Keratinocyte (primary cell): ENCODE measurements around the gene CCDC69. TPM values are rescaled to one million over a fixed set of nuclear protein-coding genes. Genes with fewer than 3 reads are reported as not detected.
"Not testable (repeated sequence)": the region's sequence is repeated elsewhere in the genome, so short reads cannot be mapped to it uniquely, and the experiment has no call there.

Experiments
- DNase-seq: peaks from one replicate; pipeline ENCODE4 v3.0.0-alpha.2; 2011; ENCODE audit warnings: low read depth, missing footprints, low spot score
- FAIRE-seq: peaks from 2 replicates; lab custom pipeline; 2011; peaks lifted over from hg19 to GRCh38; lab: Jason Lieb, UNC
- H2AFZ ChIP-seq: 2 replicates; pipeline ENCODE4 v1.6.0; 2012; ENCODE audit warnings: low read length, control low read depth, inconsistent platforms; ENCODE audit not compliant: control insufficient read depth
- H3K27ac ChIP-seq: 2 replicates; pipeline ENCODE4 v1.5.1; 2011; ENCODE audit warnings: low read length; ENCODE audit not compliant: control insufficient read depth, insufficient read depth
- H3K27me3 ChIP-seq: 3 replicates; pipeline ENCODE4 v1.6.0; 2011; ENCODE audit warnings: low read length; ENCODE audit not compliant: control insufficient read depth, insufficient read depth; ENCODE audit errors: extremely low read depth
- H3K36me3 ChIP-seq, 2 experiments: 2 replicates in 1 of 2; 3 replicates in 1 of 2; pipeline ENCODE4 v1.5.1; 2011; ENCODE audit warnings: low read length in 2 of 2, mild to moderate bottlenecking in 1 of 2; ENCODE audit not compliant: control insufficient read depth in 2 of 2, insufficient read depth in 2 of 2; ENCODE audit errors: extremely low read depth in 1 of 2
- H3K4me1 ChIP-seq: 3 replicates; pipeline ENCODE4 v1.5.1; 2011; ENCODE audit warnings: low read length; ENCODE audit not compliant: control insufficient read depth, insufficient read depth; ENCODE audit errors: extremely low read depth
- H3K4me2 ChIP-seq: 3 replicates; pipeline ENCODE4 v1.6.0; 2011; ENCODE audit warnings: low read depth, low read length; ENCODE audit not compliant: control insufficient read depth, insufficient read depth; ENCODE audit errors: extremely low read depth
- H3K4me3 ChIP-seq, 3 experiments: fragments of 200-600 bp in 1 of 3; sonication (generic) in 1 of 3; 2 replicates in 2 of 3; 3 replicates in 1 of 3; pipeline ENCODE4 v1.5.1; 2011 to 2016; ENCODE audit warnings: low read length in 3 of 3, mild to moderate bottlenecking in 3 of 3, control low read depth in 2 of 3, inconsistent platforms in 1 of 3, low read depth in 1 of 3, mixed read lengths in 1 of 3, mixed run types in 1 of 3, moderate library complexity in 1 of 3; ENCODE audit not compliant: control insufficient read depth in 2 of 3, insufficient read depth in 2 of 3; ENCODE audit errors: extremely low read depth in 1 of 3
- H3K79me2 ChIP-seq: 2 replicates; pipeline ENCODE4 v1.6.0; 2012; ENCODE audit warnings: low read length; ENCODE audit not compliant: control insufficient read depth, insufficient read depth
- H3K9ac ChIP-seq: 3 replicates; pipeline ENCODE4 v1.6.0; 2011; ENCODE audit warnings: low read length; ENCODE audit not compliant: control insufficient read depth, insufficient read depth; ENCODE audit errors: extremely low read depth
- H3K9me1 ChIP-seq: 3 replicates; pipeline ENCODE4 v1.6.0; 2011; ENCODE audit warnings: low read length; ENCODE audit not compliant: control insufficient read depth, insufficient read depth; ENCODE audit errors: extremely low read depth
- H3K9me3 ChIP-seq: 2 replicates; pipeline ENCODE4 v1.5.1; 2012; ENCODE audit warnings: low read depth, low read length; ENCODE audit not compliant: control insufficient read depth
- H4K20me1 ChIP-seq: 3 replicates; pipeline ENCODE4 v1.6.0; 2011; ENCODE audit warnings: low read length; ENCODE audit not compliant: control insufficient read depth, insufficient read depth; ENCODE audit errors: extremely low read depth
- CTCF ChIP-seq, 3 experiments: IDR thresholded peaks in 1 of 3; conservative IDR thresholded peaks in 1 of 3; optimal IDR thresholded peaks in 1 of 3; 2 replicates in 2 of 3; 3 replicates in 1 of 3; pipeline versions ENCODE3 to v1.5.1; 2011; ENCODE audit warnings: low read length in 3 of 3, mild to moderate bottlenecking in 3 of 3, moderate library complexity in 2 of 3, control low read depth in 1 of 3, inconsistent platforms in 1 of 3; ENCODE audit not compliant: insufficient read depth in 2 of 3; ENCODE audit errors: extremely low read depth in 1 of 3
- EZH2 ChIP-seq: IDR thresholded peaks from one replicate; pipeline ENCODE4 v1.6.1; 2012; ENCODE audit warnings: inconsistent platforms, mild to moderate bottlenecking, low read length, moderate library complexity
- dilution Hi-C: fragments of 300-500 bp; cut with MboI; formaldehyde crosslinking; loops from one replicate; pipeline ENCODE4 v1.7.0; 2020; ENCODE audit warnings: low sequenced_read_pairs; ENCODE audit not compliant: extremely low pct_ligation_motif_present
- polyA plus RNA-seq, 5 experiments: library from polyadenylated mRNA; depleted of rRNA in 3 of 5; stranded (reverse) in 3 of 5; stranded (forward) in 1 of 5; unstranded in 1 of 5; fragments of >200 nt; gene quantifications; 1 replicate in 1 of 5; 2 replicates in 3 of 5; 3 replicates in 1 of 5; pipeline versions ENCODE4 v1.2.1 to v1.2.3, GENCODE V29; 2011 to 2012; ENCODE audit warnings: missing spikeins in 2 of 5, low read depth in 1 of 5, low replicate concordance in 1 of 5

CCDC69 gene
- polyA plus RNA-seq, 1 donor (not counting 4 experiments of a cell fraction or from before 2014, with no cell fraction given) = 4.1 TPM

GRCh38 chr5:151237685-151238084 lies 13.8 kb upstream of the CCDC69 start:
- H3K27ac ChIP-seq = no peak overlapping the region

GRCh38 chr5:151236888-151237287 lies 13.0 kb upstream of the CCDC69 start:
- no peak for TF ChIP-seq EZH2
- H3K9me3 ChIP-seq = no peaks in the 10 kb centered on the region
- H3K27ac ChIP-seq = no peak overlapping the region
- H4K20me1 ChIP-seq = no peaks in the 10 kb centered on the region
- no peaks in the 10 kb centered on the region for H3K79me2 ChIP-seq
- no peak overlapping the region for H3K9ac ChIP-seq
- FAIRE-seq (no peak), DNase-seq (no peak)
- dilution Hi-C loops = no loop called here
- H3K4me1 ChIP-seq = no peaks in the 10 kb centered on the region
- H3K4me2 ChIP-seq = no peak overlapping the region
- no peaks in the 10 kb centered on the region for H3K36me3 ChIP-seq
- no peaks in the 10 kb centered on the region for H3K9me1 ChIP-seq
- H3K4me3 ChIP-seq = no peak overlapping the region
- H3K27me3 ChIP-seq = peaks cover 9% of the 10 kb centered on the region
- H2AFZ ChIP-seq = no peak overlapping the region

More at GRCh38 chr5:151237685-151238084, 13.8 kb upstream of the CCDC69 start:
- Histone ChIP-seq H2AFZ (no peak overlapping the region), H3K4me2 (no peak overlapping the region), H3K9me3 (no peaks in the 10 kb centered on the region), H3K4me1 (no peaks in the 10 kb centered on the region), H3K4me3 (no peak overlapping the region), H3K79me2 (no peaks in the 10 kb centered on the region), H3K27me3 (peaks cover 9% of the 10 kb centered on the region), H3K9ac (no peak overlapping the region), H3K36me3 (no peaks in the 10 kb centered on the region), H4K20me1 (no peaks in the 10 kb centered on the region), H3K9me1 (no peaks in the 10 kb centered on the region)
- no peak for FAIRE-seq
- dilution Hi-C loops = no loop called here
- no peak for TF ChIP-seq EZH2
- no peak for TF ChIP-seq CTCF (optimal IDR thresholded peaks at IDR 0.05 in 1 of 3, IDR thresholded peaks at IDR 0.05 in 1 of 3, conservative IDR thresholded peaks at IDR 0.05 in 1 of 3; ENCODE audit: extremely low read depth in 1 of 3, insufficient read depth in 2 of 3, low read length in 3 of 3)
- no peak for DNase-seq

- H3K36me3 ChIP-seq, H3K9me3 ChIP-seq, FAIRE-seq, H2AFZ ChIP-seq, dilution Hi-C loops, H3K27me3 ChIP-seq, H3K4me2 ChIP-seq, DNase-seq, H3K9me1 ChIP-seq, H3K4me3 ChIP-seq, H3K4me1 ChIP-seq, H3K79me2 ChIP-seq, H3K27ac ChIP-seq, H3K9ac ChIP-seq, H4K20me1 ChIP-seq: not testable (repeated sequence)
These were observed 11.3 kb upstream of the CCDC69 start for GRCh38 chr5:151235239-151235571.
